Measurements from ENCODE around the gene SORCS1.

The SORCS1 gene

GRCh38 chr10:107104026-107104652 lies 60.4 kb downstream of the SORCS1 start:
- DNase-seq (ENCODE audit: low read depth) = no peak

- DNase-seq (ENCODE audit: low read depth) = no peak
These were observed 61.1 kb downstream of the SORCS1 start for GRCh38 chr10:107103174-107104025.

- DNase-seq (ENCODE audit: low read depth) = no peak
These were observed 66.2 kb downstream of the SORCS1 start for GRCh38 chr10:107098326-107098725.

GRCh38 chr10:107094824-107095522 lies 69.5 kb downstream of the SORCS1 start:
- DNase-seq (ENCODE audit: low read depth) = no peak

- no peak for DNase-seq (ENCODE audit: low read depth)
These were observed 72.2 kb downstream of the SORCS1 start for GRCh38 chr10:107092321-107092720.

- DNase-seq (ENCODE audit: low read depth) = no peak
These were observed 73.4 kb downstream of the SORCS1 start for GRCh38 chr10:107091126-107091525.

- DNase-seq (ENCODE audit: low read depth) = no peak
These were observed 78.6 kb downstream of the SORCS1 start for GRCh38 chr10:107085665-107086525.

GRCh38 chr10:107083388-107084009 lies 81.0 kb downstream of the SORCS1 start:
- DNase-seq (ENCODE audit: low read depth) = no peak

GRCh38 chr10:107081644-107082043 lies 82.9 kb downstream of the SORCS1 start:
- no peak for DNase-seq (ENCODE audit: low read depth)

GRCh38 chr10:107075117-107075516 lies 89.4 kb downstream of the SORCS1 start:
- DNase-seq (ENCODE audit: low read depth) = no peak

- DNase-seq (ENCODE audit: low read depth) = no peak
These were observed 91.7 kb downstream of the SORCS1 start for GRCh38 chr10:107072786-107073185.

- DNase-seq (ENCODE audit: low read depth) = no peak
These were observed 92.5 kb downstream of the SORCS1 start for GRCh38 chr10:107072028-107072427.

- no peak for DNase-seq (ENCODE audit: low read depth)
These were observed 93.2 kb downstream of the SORCS1 start for GRCh38 chr10:107071301-107071700.

GRCh38 chr10:107067843-107068242 lies 96.7 kb downstream of the SORCS1 start:
- no peak for DNase-seq (ENCODE audit: low read depth)

GRCh38 chr10:107064075-107064474 lies 100.4 kb downstream of the SORCS1 start:
- DNase-seq (ENCODE audit: low read depth) = no peak

GRCh38 chr10:107059872-107060271 lies 104.6 kb downstream of the SORCS1 start:
- DNase-seq (ENCODE audit: low read depth) = no peak

- no peak for DNase-seq (ENCODE audit: low read depth)
These were observed 105.3 kb downstream of the SORCS1 start for GRCh38 chr10:107059068-107059804.

- DNase-seq (ENCODE audit: low read depth) = no peak
These were observed 106.2 kb downstream of the SORCS1 start for GRCh38 chr10:107058331-107058730.

- no peak for DNase-seq (ENCODE audit: low read depth)
These were observed 108.3 kb downstream of the SORCS1 start for GRCh38 chr10:107056182-107056581.

GRCh38 chr10:107054469-107055156 lies 109.9 kb downstream of the SORCS1 start:
- no peak for DNase-seq (ENCODE audit: low read depth)

Measured in stimulated activated CD8-positive, alpha-beta memory T cell treated with anti-CD3 and anti-CD28 coated beads, Interleukin-12 subunit alpha, Interleukin-12 subunit beta, amount 100 ng/mL, for 1 hour (primary cell).